OCI-M2 (cell line): ENCODE measurements around the gene SNX19.
"Not testable (repeated sequence)": the region's sequence is repeated elsewhere in the genome, so short reads cannot be mapped to it uniquely, and the experiment has no call there.

Experiments
- DNase-seq: peaks from one replicate; lab custom pipeline; 2025; ENCODE audit not compliant: unreplicated experiment; lab: John Stamatoyannopoulos, UW

SNX19 gene

DNA sequence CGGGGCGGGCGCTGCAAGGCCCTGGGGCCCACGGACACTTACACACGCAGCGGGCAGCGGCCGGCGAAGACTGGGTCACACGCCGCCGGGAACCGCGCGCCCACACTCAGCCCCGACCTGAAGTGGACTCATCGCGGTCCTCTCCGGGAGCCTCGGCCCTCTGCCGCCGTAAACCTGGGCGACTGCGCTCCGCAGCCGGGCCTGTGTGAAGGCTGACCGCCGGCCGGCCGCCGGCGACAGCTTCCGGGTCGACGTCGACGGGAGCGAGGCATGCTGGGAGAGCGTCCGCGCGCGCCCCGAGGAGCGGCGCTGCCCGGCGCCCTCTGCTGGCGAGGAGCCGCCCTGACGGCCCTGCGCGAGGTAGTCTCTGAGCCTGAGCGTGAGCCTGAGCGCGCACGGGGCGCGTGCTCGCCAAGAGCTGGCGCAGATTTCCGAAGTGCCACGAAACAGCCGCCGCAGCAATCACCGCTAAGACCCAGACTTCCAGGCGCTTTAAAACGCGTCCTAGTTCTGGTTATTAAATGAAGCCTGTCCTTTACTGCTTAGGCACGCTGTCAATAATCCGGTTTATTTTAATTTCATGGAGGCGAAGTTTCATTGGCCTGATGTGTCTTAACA lies at the start of gene SNX19:
Gene SNX19 (minus strand): TSS at position 242 of the 618 bp plus-strand sequence. CDS start 540 bp downstream, outside the sequence.
- no peak for DNase-seq

DNA sequence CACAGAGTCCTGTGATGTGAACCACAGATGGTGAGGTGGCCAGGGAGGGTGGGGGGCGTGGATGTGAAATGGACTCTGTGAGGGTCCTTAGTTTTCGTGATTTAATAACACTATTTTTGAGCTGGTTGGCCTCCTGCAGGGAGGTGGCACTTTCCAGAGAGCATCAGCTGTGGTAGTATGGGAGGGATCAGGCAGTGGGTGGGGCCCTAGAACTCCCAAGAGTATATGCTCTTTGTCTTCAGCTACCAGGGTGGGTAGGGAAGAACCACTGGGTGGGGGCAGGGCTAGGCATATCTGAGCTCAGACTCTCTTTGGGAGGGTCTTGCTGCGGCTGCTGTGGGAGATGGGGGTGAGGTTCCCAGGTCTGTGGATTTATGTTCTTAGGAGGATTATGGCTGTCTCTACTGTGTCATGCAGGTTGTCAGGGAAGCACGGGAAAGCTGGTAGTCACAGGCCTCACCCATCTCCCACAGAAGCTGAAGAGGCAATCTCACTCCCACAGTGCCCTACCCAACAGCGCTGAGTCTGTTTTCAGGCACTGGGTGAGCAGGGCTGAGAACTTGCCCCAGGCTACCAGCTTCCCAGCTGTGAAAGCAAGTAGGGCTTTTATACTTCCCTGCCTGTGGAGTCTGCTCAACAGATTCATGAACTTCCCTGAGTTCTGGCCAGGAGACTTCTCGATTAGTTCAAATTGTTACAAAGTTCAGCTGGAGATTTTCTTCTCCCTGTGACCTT lies 47.9 kb upstream of the SNX19 start:
- no peak for DNase-seq

- no peak for DNase-seq
Measured at GRCh38 chr11:130947889-130948288, 31.6 kb upstream of the SNX19 start.

DNA sequence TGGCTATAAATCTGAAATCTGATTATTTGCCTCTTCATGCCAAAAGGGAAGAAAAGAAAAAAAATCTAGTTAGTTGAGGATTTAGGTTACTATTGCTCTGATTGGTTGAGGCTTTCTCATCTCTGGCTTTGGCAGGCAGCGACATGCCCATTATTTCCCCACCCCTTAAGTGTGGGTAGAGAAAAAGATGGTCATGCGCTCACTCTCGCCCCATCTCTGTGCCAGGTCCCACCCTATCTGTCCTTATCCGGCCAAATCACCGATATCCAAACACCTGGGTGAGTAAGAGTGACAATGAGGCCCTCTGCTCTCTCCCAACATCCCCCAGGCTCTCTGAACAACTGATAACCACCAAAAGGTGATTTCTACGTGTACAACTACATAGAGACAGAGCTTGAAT lies 31.2 kb upstream of the SNX19 start:
- no peak for DNase-seq

DNA sequence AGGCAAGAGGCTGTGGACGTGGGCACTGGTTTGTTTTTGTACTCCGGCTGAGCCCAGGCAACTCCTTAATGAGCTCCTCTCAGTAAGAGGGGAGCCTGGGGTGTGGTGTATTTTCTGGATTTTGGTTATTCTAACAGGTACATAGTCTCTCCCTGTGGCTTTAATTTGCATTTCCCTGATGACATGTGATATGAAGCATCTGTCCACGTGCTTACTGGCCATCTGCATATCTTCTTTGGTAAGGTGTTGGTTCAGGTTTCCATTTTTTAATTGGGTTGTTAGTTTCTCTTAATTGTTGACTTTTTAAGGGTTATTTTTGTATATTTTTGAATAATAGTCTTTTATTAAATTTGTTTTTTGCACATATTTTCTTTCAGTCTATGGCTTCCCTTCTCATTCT lies 30.8 kb upstream of the SNX19 start:
- DNase-seq, result no peak

DNA sequence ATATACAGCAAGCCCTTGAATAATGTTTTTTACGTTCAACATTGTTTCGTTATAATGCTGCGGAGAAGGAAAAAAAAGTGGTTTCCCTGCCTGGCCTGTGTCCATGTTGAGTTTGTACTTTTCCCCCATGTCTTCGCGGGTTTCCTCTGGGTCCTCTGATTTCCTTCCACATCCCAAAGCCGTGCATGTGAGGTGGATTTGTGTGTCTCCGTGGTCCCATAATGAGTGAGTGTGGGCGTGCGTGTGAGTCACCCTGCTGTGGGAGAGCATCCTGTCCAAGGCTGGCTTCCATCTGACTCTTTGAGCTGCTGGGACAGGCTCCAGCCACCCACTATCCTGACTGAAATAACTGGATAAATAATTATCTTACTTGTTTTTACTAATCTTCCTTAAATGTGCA lies 29.6 kb upstream of the SNX19 start:
- DNase-seq, result no peak

- no peak for DNase-seq
Measured at GRCh38 chr11:130940706-130941105, 24.4 kb upstream of the SNX19 start.

- DNase-seq, result no peak
Measured at GRCh38 chr11:130937051-130937450, 20.8 kb upstream of the SNX19 start.

GRCh38 chr11:130932086-130932712 lies 15.9 kb upstream of the SNX19 start:
- DNase-seq, result no peak

DNA sequence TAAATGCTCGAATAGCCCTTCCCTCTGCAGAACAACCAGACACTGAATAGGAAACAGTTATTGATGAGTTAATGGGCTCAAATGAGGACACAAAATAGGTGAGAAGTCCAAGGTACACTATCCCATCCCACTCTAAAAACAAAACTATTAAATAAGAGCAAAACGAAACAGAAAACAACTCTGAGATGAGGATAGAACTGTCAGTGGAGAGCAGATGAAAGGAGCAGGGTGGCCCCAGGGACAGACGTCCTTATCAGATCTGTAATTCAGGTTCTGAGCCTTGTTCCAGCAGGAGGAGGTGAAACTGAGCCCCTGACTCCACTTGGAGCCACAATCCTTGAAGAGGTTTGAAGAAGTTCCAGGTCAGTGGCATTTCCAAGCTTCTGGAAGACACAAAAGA lies 8.5 kb upstream of the SNX19 start:
- no peak for DNase-seq

- DNase-seq, result not testable (repeated sequence)
Measured at GRCh38 chr11:130920612-130921011, 4.3 kb upstream of the SNX19 start.

DNA sequence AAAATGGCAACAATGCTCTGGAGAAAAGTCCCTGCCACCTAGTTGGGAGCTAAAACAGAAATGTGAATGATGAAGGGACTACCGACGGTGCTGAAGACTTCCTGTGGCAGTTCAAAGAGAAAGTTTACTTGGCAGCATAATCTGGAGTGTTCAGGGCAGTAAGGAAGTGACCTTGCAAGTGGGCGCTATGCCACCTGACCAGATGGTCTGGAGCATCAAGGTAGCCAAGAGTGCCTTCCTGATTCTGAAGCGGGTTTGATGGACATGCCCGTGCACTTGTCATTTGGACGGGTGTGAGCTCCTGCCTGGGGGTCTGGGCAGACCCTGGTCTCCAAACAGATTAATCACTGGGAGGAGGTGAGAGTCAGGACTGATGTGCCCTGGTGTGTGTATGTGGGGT lies 1.8 kb upstream of the SNX19 start:
- no peak for DNase-seq

- no peak for DNase-seq
Measured at GRCh38 chr11:130916910-130917309, 631 bp upstream of the SNX19 start.

GRCh38 chr11:130915603-130916237 lies 559 bp downstream of the SNX19 start:
- DNase-seq, result no peak

DNA sequence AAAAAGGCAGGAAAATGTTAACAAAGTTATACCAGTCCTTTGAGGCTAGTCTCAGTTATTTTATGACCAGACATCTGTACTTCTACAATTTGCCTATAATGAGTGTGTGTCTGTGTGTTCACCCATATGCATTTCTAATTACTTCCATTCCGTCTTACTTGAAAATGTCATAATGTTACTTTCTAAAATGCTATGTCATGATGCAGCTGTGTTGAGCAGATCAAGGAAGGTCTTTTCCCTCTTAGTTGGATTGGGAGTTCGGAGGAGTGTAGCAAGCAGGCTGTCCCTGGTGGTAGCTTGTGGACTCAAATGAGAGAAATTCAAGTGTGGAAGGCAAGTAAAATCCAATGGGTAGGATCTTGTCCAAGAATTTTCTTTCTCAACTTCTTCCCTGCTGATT lies 3.0 kb downstream of the SNX19 start:
- no peak for DNase-seq

GRCh38 chr11:130912552-130912951 lies 3.7 kb downstream of the SNX19 start:
- no peak for DNase-seq

DNA sequence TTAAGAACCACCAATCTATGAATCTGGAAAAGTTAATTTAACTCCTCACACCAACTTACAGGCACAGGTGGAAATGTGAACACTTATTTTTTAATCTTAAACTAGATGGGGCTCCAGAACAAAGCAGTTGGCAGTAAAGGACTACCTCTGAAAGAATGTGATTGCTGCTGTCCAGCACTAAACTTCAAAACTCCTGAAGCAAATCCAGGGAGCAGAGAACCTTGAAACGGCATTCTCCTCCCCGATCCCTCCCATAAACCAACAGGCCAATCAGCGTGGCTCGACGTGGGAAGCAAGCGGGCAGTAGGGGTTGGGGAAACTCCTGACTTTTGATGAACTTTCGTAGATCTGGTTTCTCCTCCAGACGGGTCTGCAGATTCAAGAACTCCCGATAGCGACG lies 5.0 kb downstream of the SNX19 start:
- DNase-seq, result no peak

GRCh38 chr11:130909650-130910049 lies 6.6 kb downstream of the SNX19 start:
- no peak for DNase-seq

GRCh38 chr11:130908770-130909625 lies 7.3 kb downstream of the SNX19 start:
- DNase-seq, result no peak

- DNase-seq, result no peak
Measured at GRCh38 chr11:130908061-130908460, 8.2 kb downstream of the SNX19 start.

DNA sequence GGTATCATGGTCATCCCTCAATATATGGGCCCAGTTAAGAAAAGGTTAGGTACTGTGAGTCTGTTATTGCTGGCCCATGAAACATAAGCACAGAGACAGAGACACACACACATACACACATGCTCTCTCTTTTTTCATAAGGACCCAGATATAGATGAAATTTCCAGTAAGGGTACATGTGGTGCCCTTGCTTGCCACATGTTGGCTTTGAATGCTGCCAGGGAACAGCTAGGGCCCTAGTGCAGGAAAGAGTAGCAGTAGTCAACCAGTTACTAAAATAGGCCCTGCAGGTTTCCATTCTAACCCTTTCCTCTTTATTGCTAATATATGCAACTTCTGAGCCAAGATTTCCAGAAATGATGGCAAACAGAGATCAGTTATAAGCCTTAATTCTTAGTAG lies 9.1 kb downstream of the SNX19 start:
- no peak for DNase-seq
